Measurements from ENCODE around the gene CSK.

- TF ChIP-seq CTCF (IDR thresholded peaks at IDR 0.05; ENCODE audit: poor library complexity) = no peak
- TF ChIP-seq EZH2phosphoT487 (IDR thresholded peaks at IDR 0.05; ENCODE audit: low read depth, severe bottlenecking, unreplicated experiment) = no peak
Measured at GRCh38 chr15:74767167-74768098, 14.4 kb upstream of the CSK start.

All from hepatocyte (in vitro differentiated cells).